HepG2 (cell line): Measurements from ENCODE around the gene TSSK2. TPM values are rescaled to one million over a fixed set of nuclear protein-coding genes. Genes with fewer than 3 reads are reported as not detected.

ENCODE experiments used
- ATAC-seq: fragments of 200-7000 bp; cut with Tn5 transposase; 3 replicates; pipeline ENCODE4 v1.9.1; 2020; ENCODE audit warnings: mild to moderate bottlenecking, moderate library complexity
- BruUV-seq: library from RNA; stranded (reverse); fragments of 400-500 nt; replicated peaks from 2 replicates; lab custom pipeline; 2021; lab: Mats Ljungman, UMichigan
- CTCF ChIA-PET: fragments of 300-600 bp; formaldehyde crosslinking; extraction: SDS; loops from one replicate; lab custom pipeline; 2021; ENCODE audit warnings: low total read pairs, inconsistent platforms, low intra/inter-chr PET ratio; lab: Yijun Ruan, JAX
- POLR2A ChIA-PET: fragments of 350-600 bp; sonication (Branson Sonifier 250); formaldehyde crosslinking; loops from one replicate; lab custom pipeline; 2020; ENCODE audit warnings: antibody characterized with exemption, inconsistent platforms; lab: Yijun Ruan, JAX
- DNase-seq: peaks from one replicate; pipeline ENCODE4 v3.0.0-alpha.2; 2015; ENCODE audit warnings: low spot score
- FAIRE-seq: peaks from 3 replicates; lab custom pipeline; 2011; peaks lifted over from hg19 to GRCh38; lab: Jason Lieb, UNC
- H2AFZ ChIP-seq: one replicate; pipeline ENCODE4 v1.6.1; 2011; ENCODE audit warnings: low read length, inconsistent platforms
- H3K27ac ChIP-seq: fragments of 300-600 bp; 3 replicates; pipeline ENCODE4 v1.8.0; 2011; ENCODE audit warnings: mixed run types, mild to moderate bottlenecking, mixed read lengths, low read length, inconsistent platforms; ENCODE audit not compliant: insufficient read depth; ENCODE audit errors: extremely low read length
- H3K27me3 ChIP-seq, 2 experiments: fragments of 200-600 bp in 1 of 2; 2 replicates in 1 of 2; 3 replicates in 1 of 2; pipeline versions ENCODE4 v1.6.0 to v1.8.0; 2011; ENCODE audit warnings: low read length in 2 of 2, mild to moderate bottlenecking in 2 of 2, moderate library complexity in 2 of 2, inconsistent platforms in 1 of 2; ENCODE audit not compliant: insufficient read depth in 2 of 2, control insufficient read depth in 1 of 2
- H3K36me3 ChIP-seq, 2 experiments: fragments of 200-600 bp in 1 of 2; replicated peaks in 1 of 2; 2 replicates in 1 of 2; 3 replicates in 1 of 2; pipeline versions ENCODE4 v1.5.1 to v1.8.0; 2011; ENCODE audit warnings: low read length in 2 of 2, inconsistent platforms in 1 of 2; ENCODE audit not compliant: insufficient read depth in 2 of 2, control insufficient read depth in 1 of 2
- H3K4me1 ChIP-seq: 2 replicates; pipeline ENCODE4 v1.5.1; 2012; ENCODE audit warnings: low read length, inconsistent platforms; ENCODE audit not compliant: insufficient read depth
- H3K4me2 ChIP-seq: 2 replicates; pipeline ENCODE4 v1.6.0; 2011; ENCODE audit warnings: low read depth, low read length, inconsistent platforms
- H3K4me3 ChIP-seq, 3 experiments: fragments of 200-600 bp in 1 of 3; sonication (generic), shearing (Covaris generic) in 1 of 3; replicated peaks in 1 of 3; 2 replicates each; pipeline ENCODE4 v1.5.1; 2011 to 2016; ENCODE audit warnings: low read length in 3 of 3, inconsistent platforms in 2 of 3, low read depth in 2 of 3, mild to moderate bottlenecking in 2 of 3, control low read depth in 1 of 3, mixed read lengths in 1 of 3; ENCODE audit not compliant: insufficient read depth in 1 of 3
- H3K79me2 ChIP-seq: one replicate; pipeline ENCODE4 v1.6.1; 2011; ENCODE audit warnings: low read length, inconsistent platforms; ENCODE audit not compliant: insufficient read depth
- H3K9ac ChIP-seq: 2 replicates; pipeline ENCODE4 v1.6.0; 2011; ENCODE audit warnings: mild to moderate bottlenecking, low read depth, low read length, inconsistent platforms; ENCODE audit not compliant: insufficient read depth
- H3K9me3 ChIP-seq: 2 replicates; pipeline ENCODE4 v1.5.1; 2012; ENCODE audit warnings: mild to moderate bottlenecking, low read length
- H4K20me1 ChIP-seq: 2 replicates; pipeline ENCODE4 v1.6.0; 2011; ENCODE audit warnings: inconsistent platforms, mild to moderate bottlenecking, low read length, moderate library complexity; ENCODE audit not compliant: insufficient read depth
- HES4 ChIP-seq: sonication (generic); formaldehyde crosslinking; IDR thresholded peaks from 2 replicates; pipeline ENCODE4 v1.9.0; 2021; ENCODE audit warnings: mild to moderate bottlenecking, missing genetic modification reagents, borderline replicate concordance
- NCOA5 ChIP-seq: sonication (generic); formaldehyde crosslinking; IDR thresholded peaks from 2 replicates; pipeline ENCODE4 v1.4.0; 2020; ENCODE audit warnings: missing genetic modification reagents
- NONO ChIP-seq, 2 experiments: fragments of 450-650 bp in 1 of 2; sonication (generic) in 1 of 2; formaldehyde crosslinking in 1 of 2; IDR thresholded peaks in 1 of 2; conservative IDR thresholded peaks in 1 of 2; 2 replicates each; pipeline versions ENCODE4 v1.6.1 to v1.8.0; 2017 to 2022; ENCODE audit warnings: mild to moderate bottlenecking in 1 of 2, missing genetic modification reagents in 1 of 2, moderate library complexity in 1 of 2
- PHB2 ChIP-seq: fragments of 450-650 bp; IDR thresholded peaks from 2 replicates; pipeline ENCODE4 v1.6.1; 2018; ENCODE audit not compliant: partially characterized antibody
- SOX13 ChIP-seq, 3 experiments: fragments of 450-650 bp in 1 of 3; sonication (generic) in 1 of 3; formaldehyde crosslinking in 1 of 3; IDR thresholded peaks in 2 of 3; conservative IDR thresholded peaks in 1 of 3; 2 replicates each; pipeline versions ENCODE4 v1.5.0 to v1.6.1; 2016 to 2020; ENCODE audit warnings: antibody characterized with exemption in 1 of 3, mild to moderate bottlenecking in 1 of 3, missing compliant biosample characterization in 1 of 3, missing genetic modification reagents in 1 of 3, moderate library complexity in 1 of 3
- TBL1XR1 ChIP-seq: fragments of 150-350 bp; IDR thresholded peaks from 2 replicates; pipeline ENCODE4 v1.6.1; 2014; ENCODE audit warnings: borderline replicate concordance, low read length; ENCODE audit not compliant: partially characterized antibody
- TP53 ChIP-seq: sonication (generic); formaldehyde crosslinking; conservative IDR thresholded peaks from 2 replicates; pipeline ENCODE4 v1.4.0; 2020; ENCODE audit warnings: missing genetic modification reagents
- ZNF232 ChIP-seq: sonication (generic); formaldehyde crosslinking; IDR thresholded peaks from 2 replicates; pipeline ENCODE4 v1.4.0; 2020; ENCODE audit warnings: missing genetic modification reagents, borderline replicate concordance
- ZNF350 ChIP-seq: sonication (generic); formaldehyde crosslinking; IDR thresholded peaks from 2 replicates; pipeline ENCODE4 v1.4.0; 2020; ENCODE audit warnings: mild to moderate bottlenecking, low read depth, missing genetic modification reagents, borderline replicate concordance
- ZNF83 ChIP-seq: sonication (generic); formaldehyde crosslinking; IDR thresholded peaks from 2 replicates; pipeline ENCODE4 v1.4.0; 2020; ENCODE audit warnings: missing genetic modification reagents, mild to moderate bottlenecking, borderline replicate concordance
- in situ Hi-C: cut with HindIII; loops from 2 replicates; pipeline ENCODE4 v1.10.0; 2017; ENCODE audit warnings: low pct_unique_long_range_greater_than_20kb; ENCODE audit not compliant: extremely low pct_ligation_motif_present
- intact Hi-C: fragments of 100-400 bp; cut with micrococcal nuclease; formaldehyde crosslinking; loops from one replicate; pipeline ENCODE4 v1.10.0; 2022; ENCODE audit not compliant: unreplicated experiment
- polyA plus RNA-seq, 8 experiments: library from polyadenylated mRNA; depleted of rRNA in 3 of 8; stranded (reverse) in 7 of 8; unstranded in 1 of 8; fragments of >200 nt; fragmentation: Illumina TruSeq in 4 of 8; extraction: Trizol in 4 of 8; gene quantifications; 2 replicates each; pipeline versions ENCODE4 v1.2.1 to v1.2.3, GENCODE V29; 2011 to 2016; ENCODE audit warnings: low read depth in 4 of 8, missing spikeins in 1 of 8, mixed read lengths in 1 of 8; ENCODE audit not compliant: insufficient read depth in 1 of 8
- total RNA-seq, 5 experiments: library from RNA; depleted of rRNA; stranded (reverse); fragments of >200 nt; fragmentation: Illumina TruSeq; extraction: Trizol; gene quantifications; 2 replicates each; pipeline ENCODE4 v1.2.3, GENCODE V29; 2016; ENCODE audit warnings: low read depth in 1 of 5
- TF ChIP-seq, protein P1 (sequence below): sonication (generic); formaldehyde crosslinking; IDR thresholded peaks from 2 replicates; pipeline ENCODE4 v1.4.0; 2020; ENCODE audit warnings: missing genetic modification reagents
- TF ChIP-seq, protein P2 (sequence below): sonication (generic); formaldehyde crosslinking; IDR thresholded peaks from 2 replicates; pipeline ENCODE4 v1.5.0; 2020; ENCODE audit warnings: missing genetic modification reagents
- TF ChIP-seq, protein P3 (sequence below): sonication (generic); formaldehyde crosslinking; IDR thresholded peaks from 2 replicates; pipeline ENCODE4 v1.5.0; 2020; ENCODE audit warnings: mild to moderate bottlenecking, missing genetic modification reagents, borderline replicate concordance
- TF ChIP-seq, protein P4 (sequence below): sonication (generic); formaldehyde crosslinking; IDR thresholded peaks from 2 replicates; pipeline ENCODE4 v1.5.1; 2020; ENCODE audit warnings: mild to moderate bottlenecking, moderate library complexity, missing genetic modification reagents
- TF ChIP-seq, protein P5 (sequence below): IDR thresholded peaks from 2 replicates; pipeline ENCODE4 v1.6.1; 2016; ENCODE audit warnings: low read depth, borderline replicate concordance

TSSK2 gene
- total and polyA plus RNA-seq, 2 of the 13 experiments (the other 11 are each of a cell fraction or from before 2014, with no cell fraction given) = not detected

DNA sequence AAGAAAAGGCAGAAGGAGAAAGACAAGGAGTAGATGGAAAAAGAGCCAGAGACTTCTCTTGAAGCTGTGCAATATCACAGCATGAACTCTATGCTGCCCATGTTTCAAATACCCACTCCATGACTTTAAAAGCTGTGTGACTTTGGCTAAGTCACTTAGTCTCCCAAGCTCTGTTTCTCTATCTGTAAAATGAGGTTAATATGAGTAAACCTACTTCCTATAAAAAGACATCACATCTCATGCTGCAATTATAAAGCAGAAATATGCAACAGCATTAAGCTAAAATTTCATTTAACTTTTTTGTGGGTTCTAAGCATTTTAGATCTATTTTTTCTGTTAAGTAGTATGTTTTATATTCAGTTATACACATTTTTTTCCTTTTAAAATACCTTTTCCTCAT is 20.5 kb upstream of the TSSK2 start:
- DNase-seq = no peak
- H3K9me3 ChIP-seq = no peaks in the 10 kb centered on the region
- FAIRE-seq = no peak
- no peaks in the 10 kb centered on the region; a peak in 1 of 5 replicates for H3K27me3 ChIP-seq
- peaks cover 26% of the 10 kb centered on the region for H3K4me1 ChIP-seq
- CTCF ChIA-PET = no interaction called here
- no peak overlapping the region for H2AFZ ChIP-seq
- peaks cover 52% of the 10 kb centered on the region for H4K20me1 ChIP-seq
- POLR2A ChIA-PET = interaction anchor here (1.2 to 1.3 kb wide), 2 partner anchors 12 to 34 kb away, joined by 3 read pairs; partner anchors contain the start of genes DGCR2 and ESS2
- no peak overlapping the region for H3K9ac ChIP-seq
- H3K27ac ChIP-seq = no peak overlapping the region
- no TSS peak for BruUV-seq
- no peak overlapping the region for H3K4me2 ChIP-seq
- no peak overlapping the region for H3K4me3 ChIP-seq
- in situ Hi-C loops (no loop called here), intact Hi-C loops (no loop called here)
- peaks cover 0 to 19% of the 10 kb centered on the region in 2 experiments for H3K36me3 ChIP-seq
- peaks cover 81% of the 10 kb centered on the region for H3K79me2 ChIP-seq
- no peak for ATAC-seq
- TF ChIP-seq, protein P1, sequence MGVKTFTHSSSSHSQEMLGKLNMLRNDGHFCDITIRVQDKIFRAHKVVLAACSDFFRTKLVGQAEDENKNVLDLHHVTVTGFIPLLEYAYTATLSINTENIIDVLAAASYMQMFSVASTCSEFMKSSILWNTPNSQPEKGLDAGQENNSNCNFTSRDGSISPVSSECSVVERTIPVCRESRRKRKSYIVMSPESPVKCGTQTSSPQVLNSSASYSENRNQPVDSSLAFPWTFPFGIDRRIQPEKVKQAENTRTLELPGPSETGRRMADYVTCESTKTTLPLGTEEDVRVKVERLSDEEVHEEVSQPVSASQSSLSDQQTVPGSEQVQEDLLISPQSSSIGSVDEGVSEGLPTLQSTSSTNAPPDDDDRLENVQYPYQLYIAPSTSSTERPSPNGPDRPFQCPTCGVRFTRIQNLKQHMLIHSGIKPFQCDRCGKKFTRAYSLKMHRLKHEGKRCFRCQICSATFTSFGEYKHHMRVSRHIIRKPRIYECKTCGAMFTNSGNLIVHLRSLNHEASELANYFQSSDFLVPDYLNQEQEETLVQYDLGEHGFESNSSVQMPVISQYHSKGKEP (CRISPR knock-in tag) = no peak
- TF ChIP-seq TP53 (no peak), PHB2 (no peak), ZNF83 (CRISPR knock-in tag) (no peak), TBL1XR1 (no peak), HES4 (CRISPR knock-in tag) (no peak), ZNF232 (CRISPR knock-in tag) (no peak), SOX13 (IDR thresholded peaks at IDR 0.05) (no peak), SOX13 (CRISPR knock-in tag; conservative IDR thresholded peaks at IDR 0.05 in 1 of 2, IDR thresholded peaks at IDR 0.05 in 1 of 2) (no peak), ZNF350 (CRISPR knock-in tag) (no peak), NCOA5 (CRISPR knock-in tag) (no peak), NONO (IDR thresholded peaks at IDR 0.05) (no peak), NONO (CRISPR knock-in tag; conservative IDR thresholded peaks at IDR 0.05) (no peak)
- TF ChIP-seq, protein P2, sequence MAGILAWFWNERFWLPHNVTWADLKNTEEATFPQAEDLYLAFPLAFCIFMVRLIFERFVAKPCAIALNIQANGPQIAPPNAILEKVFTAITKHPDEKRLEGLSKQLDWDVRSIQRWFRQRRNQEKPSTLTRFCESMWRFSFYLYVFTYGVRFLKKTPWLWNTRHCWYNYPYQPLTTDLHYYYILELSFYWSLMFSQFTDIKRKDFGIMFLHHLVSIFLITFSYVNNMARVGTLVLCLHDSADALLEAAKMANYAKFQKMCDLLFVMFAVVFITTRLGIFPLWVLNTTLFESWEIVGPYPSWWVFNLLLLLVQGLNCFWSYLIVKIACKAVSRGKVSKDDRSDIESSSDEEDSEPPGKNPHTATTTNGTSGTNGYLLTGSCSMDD (CRISPR knock-in tag) = no peak
- TF ChIP-seq, protein P3, sequence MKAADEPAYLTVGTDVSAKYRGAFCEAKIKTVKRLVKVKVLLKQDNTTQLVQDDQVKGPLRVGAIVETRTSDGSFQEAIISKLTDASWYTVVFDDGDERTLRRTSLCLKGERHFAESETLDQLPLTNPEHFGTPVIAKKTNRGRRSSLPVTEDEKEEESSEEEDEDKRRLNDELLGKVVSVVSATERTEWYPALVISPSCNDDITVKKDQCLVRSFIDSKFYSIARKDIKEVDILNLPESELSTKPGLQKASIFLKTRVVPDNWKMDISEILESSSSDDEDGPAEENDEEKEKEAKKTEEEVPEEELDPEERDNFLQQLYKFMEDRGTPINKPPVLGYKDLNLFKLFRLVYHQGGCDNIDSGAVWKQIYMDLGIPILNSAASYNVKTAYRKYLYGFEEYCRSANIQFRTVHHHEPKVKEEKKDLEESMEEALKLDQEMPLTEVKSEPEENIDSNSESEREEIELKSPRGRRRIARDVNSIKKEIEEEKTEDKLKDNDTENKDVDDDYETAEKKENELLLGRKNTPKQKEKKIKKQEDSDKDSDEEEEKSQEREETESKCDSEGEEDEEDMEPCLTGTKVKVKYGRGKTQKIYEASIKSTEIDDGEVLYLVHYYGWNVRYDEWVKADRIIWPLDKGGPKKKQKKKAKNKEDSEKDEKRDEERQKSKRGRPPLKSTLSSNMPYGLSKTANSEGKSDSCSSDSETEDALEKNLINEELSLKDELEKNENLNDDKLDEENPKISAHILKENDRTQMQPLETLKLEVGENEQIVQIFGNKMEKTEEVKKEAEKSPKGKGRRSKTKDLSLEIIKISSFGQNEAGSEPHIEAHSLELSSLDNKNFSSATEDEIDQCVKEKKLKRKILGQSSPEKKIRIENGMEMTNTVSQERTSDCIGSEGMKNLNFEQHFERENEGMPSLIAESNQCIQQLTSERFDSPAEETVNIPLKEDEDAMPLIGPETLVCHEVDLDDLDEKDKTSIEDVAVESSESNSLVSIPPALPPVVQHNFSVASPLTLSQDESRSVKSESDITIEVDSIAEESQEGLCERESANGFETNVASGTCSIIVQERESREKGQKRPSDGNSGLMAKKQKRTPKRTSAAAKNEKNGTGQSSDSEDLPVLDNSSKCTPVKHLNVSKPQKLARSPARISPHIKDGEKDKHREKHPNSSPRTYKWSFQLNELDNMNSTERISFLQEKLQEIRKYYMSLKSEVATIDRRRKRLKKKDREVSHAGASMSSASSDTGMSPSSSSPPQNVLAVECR (CRISPR knock-in tag) = no peak
- TF ChIP-seq, protein P4, sequence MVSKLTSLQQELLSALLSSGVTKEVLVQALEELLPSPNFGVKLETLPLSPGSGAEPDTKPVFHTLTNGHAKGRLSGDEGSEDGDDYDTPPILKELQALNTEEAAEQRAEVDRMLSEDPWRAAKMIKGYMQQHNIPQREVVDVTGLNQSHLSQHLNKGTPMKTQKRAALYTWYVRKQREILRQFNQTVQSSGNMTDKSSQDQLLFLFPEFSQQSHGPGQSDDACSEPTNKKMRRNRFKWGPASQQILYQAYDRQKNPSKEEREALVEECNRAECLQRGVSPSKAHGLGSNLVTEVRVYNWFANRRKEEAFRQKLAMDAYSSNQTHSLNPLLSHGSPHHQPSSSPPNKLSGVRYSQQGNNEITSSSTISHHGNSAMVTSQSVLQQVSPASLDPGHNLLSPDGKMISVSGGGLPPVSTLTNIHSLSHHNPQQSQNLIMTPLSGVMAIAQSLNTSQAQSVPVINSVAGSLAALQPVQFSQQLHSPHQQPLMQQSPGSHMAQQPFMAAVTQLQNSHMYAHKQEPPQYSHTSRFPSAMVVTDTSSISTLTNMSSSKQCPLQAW (CRISPR knock-in tag) = no peak
- TF ChIP-seq, protein P5, sequence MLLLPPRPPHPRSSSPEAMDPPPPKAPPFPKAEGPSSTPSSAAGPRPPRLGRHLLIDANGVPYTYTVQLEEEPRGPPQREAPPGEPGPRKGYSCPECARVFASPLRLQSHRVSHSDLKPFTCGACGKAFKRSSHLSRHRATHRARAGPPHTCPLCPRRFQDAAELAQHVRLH = no peak
